ENCODE results near the gene LAT.

Gene LAT

GRCh38 chr16:28946681-28947080, 38.2 kb upstream of the LAT start:
- Histone ChIP-seq H3K36me3 (ENCODE audit: control insufficient read depth in 1 of 2, insufficient read depth in 2 of 2, low read length in 2 of 2) (no peaks in the 10 kb centered on the region), H3K14ac (ENCODE audit: low read length) (no peak overlapping the region), H2AFZ (ENCODE audit: insufficient read depth, low read length, poor library complexity) (no peak overlapping the region), H2BK120ac (ENCODE audit: insufficient read depth, low read length, poor library complexity) (no peak overlapping the region), H2BK12ac (ENCODE audit: low read length) (no peak overlapping the region), H3K4me2 (ENCODE audit: low read length) (no peak overlapping the region), H3K4ac (ENCODE audit: low read depth, low read length) (no peak overlapping the region), H4K8ac (ENCODE audit: low read depth, low read length) (no peak overlapping the region), H3K79me2 (ENCODE audit: control insufficient read depth, insufficient read depth, low read length, poor library complexity) (peaks cover 8% of the 10 kb centered on the region), H2AK5ac (ENCODE audit: low read length) (no peak overlapping the region), H4K91ac (ENCODE audit: low read depth, low read length) (no peak overlapping the region), H3K4me3 (ENCODE audit: low read depth, low read length) (no peak overlapping the region), H3K4me1 (ENCODE audit: control insufficient read depth in 1 of 2, insufficient read depth in 2 of 2, low read length in 2 of 2) (peaks cover 0 to 4% of the 10 kb centered on the region in 2 experiments), H3K27ac (ENCODE audit: low read depth, low read length) (no peak overlapping the region), H3K9ac (ENCODE audit: low read length) (no peak overlapping the region), H3K18ac (ENCODE audit: low read length) (no peak overlapping the region), H2BK5ac (ENCODE audit: low read depth, low read length, poor library complexity) (no peak overlapping the region), H3K9me3 (ENCODE audit: insufficient read depth, low read depth, low read length) (no peaks in the 10 kb centered on the region), H3K27me3 (ENCODE audit: insufficient read depth, low read length) (no peaks in the 10 kb centered on the region), H3K23ac (ENCODE audit: low read length) (no peak overlapping the region), H3K79me1 (ENCODE audit: low read length) (peaks cover 8% of the 10 kb centered on the region), H4K12ac (ENCODE audit: low read depth, low read length) (no peak overlapping the region)
- no peak for DNase-seq
- no CpG with 5 or more reads among the region's 4 CpGs for WGBS (ENCODE audit: extremely low coverage, insufficient coverage, insufficient read length)

- Histone ChIP-seq H2AFZ (ENCODE audit: insufficient read depth, low read length, poor library complexity) (peak within 1 kb of the TSS; percentile 91), H3K4me1 (ENCODE audit: control insufficient read depth in 1 of 2, insufficient read depth in 2 of 2, low read length in 2 of 2) (peaks cover 0 to 6% of the 10 kb centered on the region in 2 experiments), H2BK120ac (ENCODE audit: insufficient read depth, low read length, poor library complexity) (peak within 1 kb of the TSS; percentile 49), H4K12ac (ENCODE audit: low read depth, low read length) (peak within 1 kb of the TSS; percentile 95), H3K18ac (ENCODE audit: low read length) (peak within 1 kb of the TSS; percentile 72), H3K23ac (ENCODE audit: low read length) (no peak within 1 kb of the TSS), H3K36me3 (ENCODE audit: control insufficient read depth in 1 of 2, insufficient read depth in 2 of 2, low read length in 2 of 2) (peaks cover 23 to 24% of the 10 kb centered on the region in 2 experiments), H3K27me3 (ENCODE audit: insufficient read depth, low read length) (no peaks in the 10 kb centered on the region), H2AK5ac (ENCODE audit: low read length) (peak within 1 kb of the TSS; percentile 63), H2BK5ac (ENCODE audit: low read depth, low read length, poor library complexity) (peak within 1 kb of the TSS; percentile 67), H2BK12ac (ENCODE audit: low read length) (no peak within 1 kb of the TSS), H3K14ac (ENCODE audit: low read length) (peak within 1 kb of the TSS; percentile 59), H3K79me2 (ENCODE audit: control insufficient read depth, insufficient read depth, low read length, poor library complexity) (peaks cover 10% of the 10 kb centered on the region), H4K8ac (ENCODE audit: low read depth, low read length) (peak within 1 kb of the TSS; percentile 87), H3K4me3 (ENCODE audit: low read depth, low read length) (peak within 1 kb of the TSS; percentile 94), H3K27ac (ENCODE audit: low read depth, low read length) (no peak within 1 kb of the TSS), H3K9me3 (ENCODE audit: insufficient read depth, low read depth, low read length) (no peaks in the 10 kb centered on the region), H3K4ac (ENCODE audit: low read depth, low read length) (peak within 1 kb of the TSS; percentile 81), H4K91ac (ENCODE audit: low read depth, low read length) (peak within 1 kb of the TSS; percentile 80), H3K79me1 (ENCODE audit: low read length) (peaks cover 8% of the 10 kb centered on the region), H3K9ac (ENCODE audit: low read length) (peak within 1 kb of the TSS; percentile 68), H3K4me2 (ENCODE audit: low read length) (peak within 1 kb of the TSS; percentile 95)
- WGBS (ENCODE audit: extremely low coverage, insufficient coverage, insufficient read length): no CpG with 5 or more reads among the region's 79 CpGs
- peak; percentile 100 for DNase-seq
Observed at GRCh38 chr16:28950648-28951409, 34.0 kb upstream of the LAT start, which contains the start of gene NFATC2IP. NFATC2IP (plus strand) TSS chr16:28950937; CDS start chr16:28951012, 75 bp downstream.

GRCh38 chr16:28951410-28951943, 33.4 kb upstream of the LAT start:
- Histone ChIP-seq H3K4ac (ENCODE audit: low read depth, low read length) (peak overlapping the region; percentile 81), H3K36me3 (ENCODE audit: control insufficient read depth in 1 of 2, insufficient read depth in 2 of 2, low read length in 2 of 2) (peaks cover 29 to 30% of the 10 kb centered on the region in 2 experiments), H3K18ac (ENCODE audit: low read length) (peak overlapping the region; percentile 72), H4K91ac (ENCODE audit: low read depth, low read length) (peak overlapping the region; percentile 45), H3K4me1 (ENCODE audit: control insufficient read depth in 1 of 2, insufficient read depth in 2 of 2, low read length in 2 of 2) (peaks cover 0 to 6% of the 10 kb centered on the region in 2 experiments), H3K79me1 (ENCODE audit: low read length) (peaks cover 8% of the 10 kb centered on the region), H2BK12ac (ENCODE audit: low read length) (no peak overlapping the region), H4K8ac (ENCODE audit: low read depth, low read length) (peak overlapping the region; percentile 70), H2BK120ac (ENCODE audit: insufficient read depth, low read length, poor library complexity) (peak overlapping the region; percentile 14), H3K9me3 (ENCODE audit: insufficient read depth, low read depth, low read length) (no peaks in the 10 kb centered on the region), H4K12ac (ENCODE audit: low read depth, low read length) (peak overlapping the region; percentile 61), H3K4me2 (ENCODE audit: low read length) (peak overlapping the region; percentile 95), H3K27me3 (ENCODE audit: insufficient read depth, low read length) (no peaks in the 10 kb centered on the region), H2AK5ac (ENCODE audit: low read length) (peak overlapping the region; percentile 63), H2BK5ac (ENCODE audit: low read depth, low read length, poor library complexity) (peak overlapping the region; percentile 24), H3K27ac (ENCODE audit: low read depth, low read length) (no peak overlapping the region), H3K79me2 (ENCODE audit: control insufficient read depth, insufficient read depth, low read length, poor library complexity) (peaks cover 10% of the 10 kb centered on the region), H3K4me3 (ENCODE audit: low read depth, low read length) (peak overlapping the region; percentile 94), H3K14ac (ENCODE audit: low read length) (peak overlapping the region; percentile 59), H3K9ac (ENCODE audit: low read length) (peak overlapping the region; percentile 68), H3K23ac (ENCODE audit: low read length) (no peak overlapping the region), H2AFZ (ENCODE audit: insufficient read depth, low read length, poor library complexity) (peak overlapping the region; percentile 83)
- WGBS (ENCODE audit: extremely low coverage, insufficient coverage, insufficient read length): no CpG with 5 or more reads among the region's 17 CpGs
- peak in 1 of 2 donors; percentile 27 for DNase-seq

- Histone ChIP-seq H2BK120ac (ENCODE audit: insufficient read depth, low read length, poor library complexity) (no peak overlapping the region), H2BK12ac (ENCODE audit: low read length) (no peak overlapping the region), H2AK5ac (ENCODE audit: low read length) (no peak overlapping the region), H3K79me2 (ENCODE audit: control insufficient read depth, insufficient read depth, low read length, poor library complexity) (no peaks in the 10 kb centered on the region), H3K9me3 (ENCODE audit: insufficient read depth, low read depth, low read length) (no peaks in the 10 kb centered on the region), H3K4ac (ENCODE audit: low read depth, low read length) (no peak overlapping the region), H3K27me3 (ENCODE audit: insufficient read depth, low read length) (no peaks in the 10 kb centered on the region), H3K27ac (ENCODE audit: low read depth, low read length) (no peak overlapping the region), H3K4me3 (ENCODE audit: low read depth, low read length) (no peak overlapping the region), H4K12ac (ENCODE audit: low read depth, low read length) (no peak overlapping the region), H3K14ac (ENCODE audit: low read length) (no peak overlapping the region), H2AFZ (ENCODE audit: insufficient read depth, low read length, poor library complexity) (no peak overlapping the region), H3K23ac (ENCODE audit: low read length) (no peak overlapping the region), H3K79me1 (ENCODE audit: low read length) (no peaks in the 10 kb centered on the region), H3K36me3 (ENCODE audit: control insufficient read depth in 1 of 2, insufficient read depth in 2 of 2, low read length in 2 of 2) (peaks cover 54 to 62% of the 10 kb centered on the region in 2 experiments), H4K91ac (ENCODE audit: low read depth, low read length) (no peak overlapping the region), H3K4me2 (ENCODE audit: low read length) (no peak overlapping the region), H4K8ac (ENCODE audit: low read depth, low read length) (no peak overlapping the region), H3K9ac (ENCODE audit: low read length) (no peak overlapping the region), H2BK5ac (ENCODE audit: low read depth, low read length, poor library complexity) (no peak overlapping the region), H3K4me1 (ENCODE audit: control insufficient read depth in 1 of 2, insufficient read depth in 2 of 2, low read length in 2 of 2) (no peaks in the 10 kb centered on the region), H3K18ac (ENCODE audit: low read length) (no peak overlapping the region)
- WGBS (ENCODE audit: extremely low coverage, insufficient coverage, insufficient read length): no CpG with 5 or more reads among the region's 9 CpGs
- no peak for DNase-seq
Observed at GRCh38 chr16:28958216-28958615, 26.6 kb upstream of the LAT start.

Data from trophoblast cell (in vitro differentiated cells and primary cell).